Fibroblast of pulmonary artery (primary cell): ENCODE data around the gene MLEC.

Source experiments
- DNase-seq: peaks from one replicate; pipeline ENCODE4 v3.0.0-alpha.2; 2010; ENCODE audit warnings: low read depth
- H3K4me3 ChIP-seq: replicated peaks from 2 replicates; pipeline ENCODE4 v1.5.1; 2011; ENCODE audit warnings: low read depth, mild to moderate bottlenecking, control low read depth, low read length, moderate library complexity
- CTCF ChIP-seq: IDR thresholded peaks from 2 replicates; pipeline ENCODE4 v1.5.1; 2011; ENCODE audit warnings: mild to moderate bottlenecking, control low read depth, low read length, inconsistent platforms; ENCODE audit errors: missing control alignments

The MLEC gene

DNA sequence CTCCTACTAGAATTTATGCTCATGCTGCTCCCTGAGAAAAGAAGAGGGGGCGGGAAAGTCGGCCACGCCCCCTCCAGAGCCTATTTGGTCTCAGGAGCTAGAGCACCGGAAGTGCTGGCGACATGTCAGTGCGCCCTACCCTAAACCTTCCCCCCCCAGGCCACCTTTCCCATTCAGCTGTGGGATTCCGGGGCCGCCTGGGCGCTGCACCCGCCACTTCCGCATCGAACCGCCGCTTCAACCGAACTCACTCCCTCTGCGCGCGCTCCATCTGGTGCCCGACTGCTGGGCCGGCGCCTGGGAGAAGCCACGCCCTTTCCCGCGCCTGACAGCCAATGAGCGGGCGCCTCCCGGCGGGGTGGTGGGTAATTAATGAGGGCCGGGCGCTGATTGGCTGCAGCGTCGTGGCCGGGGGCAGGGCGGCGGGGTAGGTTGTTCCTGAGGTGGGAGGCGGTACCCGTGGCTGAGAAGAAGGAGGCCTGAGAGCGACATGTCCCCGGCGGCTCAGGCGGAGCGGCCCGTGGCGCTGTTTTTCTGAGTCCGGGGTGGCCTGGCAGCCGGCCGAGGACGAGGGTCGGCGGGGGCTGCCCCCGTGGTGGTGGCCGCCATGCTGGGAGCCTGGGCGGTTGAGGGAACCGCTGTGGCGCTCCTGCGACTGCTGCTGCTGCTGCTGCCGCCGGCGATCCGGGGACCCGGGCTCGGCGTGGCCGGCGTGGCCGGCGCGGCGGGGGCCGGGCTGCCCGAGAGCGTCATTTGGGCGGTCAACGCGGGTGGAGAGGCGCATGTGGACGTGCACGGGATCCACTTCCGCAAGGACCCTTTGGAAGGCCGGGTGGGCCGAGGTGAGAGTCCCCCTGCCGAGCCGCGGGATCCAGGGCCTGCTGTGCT lies at the start of gene MLEC:
Gene MLEC (plus strand): TSS at position 460 of the 888 bp plus-strand sequence. CDS start 148 bp downstream, at position 608.
- peak within 1 kb of the TSS; percentile 71 for H3K4me3 ChIP-seq
- peak; percentile 96 for DNase-seq
- no peak for TF ChIP-seq CTCF

DNA sequence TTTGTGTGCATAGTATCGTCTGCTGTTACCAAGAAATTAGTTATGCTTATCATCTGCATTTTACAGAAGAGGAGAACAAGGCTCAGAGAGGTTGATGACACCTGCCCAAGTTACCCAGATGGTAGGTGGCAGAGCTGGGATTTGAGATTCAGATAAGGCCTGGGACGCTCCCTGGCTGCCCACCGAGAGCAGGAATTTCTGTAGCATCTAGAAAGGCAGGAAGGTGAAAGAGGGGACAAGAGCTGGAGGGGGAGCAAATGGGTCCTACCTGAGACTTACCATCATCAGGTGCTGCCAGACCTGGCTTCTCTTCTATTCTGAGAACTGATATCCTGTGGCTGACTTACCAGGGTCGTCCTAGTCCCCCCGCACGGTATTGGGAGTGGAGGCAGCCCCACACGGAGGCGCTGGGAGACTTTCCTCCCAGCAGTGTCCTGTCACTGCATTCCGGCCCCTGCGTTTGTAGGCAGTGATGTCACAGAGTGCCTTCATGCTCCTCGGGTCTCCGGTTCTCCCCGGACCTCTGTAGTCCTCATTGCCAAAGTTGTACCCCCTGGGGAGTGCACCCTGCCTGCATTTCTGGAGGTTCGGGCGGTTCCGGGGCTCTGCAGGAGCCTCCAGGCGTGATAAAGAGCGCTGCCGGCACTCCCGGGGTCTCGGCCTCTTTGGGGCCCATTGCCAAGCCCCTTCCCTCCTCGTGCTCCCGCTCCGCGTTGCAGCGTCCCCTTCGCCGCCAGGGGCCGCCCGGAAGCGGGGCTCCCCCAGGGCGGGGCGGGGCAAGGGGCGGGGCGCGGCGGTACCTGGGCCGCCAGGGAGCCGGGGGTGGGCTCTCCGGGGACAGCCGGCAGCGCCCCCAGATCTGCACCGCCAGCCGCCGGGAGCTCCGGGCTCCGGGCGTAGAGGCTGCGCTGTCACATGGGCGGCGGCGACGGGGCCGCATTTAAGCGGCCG lies 46.9 kb upstream of the MLEC start, which contains the start of gene CABP1:
Gene CABP1 (plus strand): TSS at position 856 of the 951 bp plus-strand sequence. CDS start 60 bp downstream, at position 916.
- no peak for TF ChIP-seq CTCF
- no peak for DNase-seq
- H3K4me3 ChIP-seq, result no peak within 1 kb of the TSS

- no peak overlapping the region for H3K4me3 ChIP-seq
- DNase-seq, result peak; percentile 51
These were observed 45.8 kb upstream of the MLEC start for GRCh38 chr12:120640861-120641833.

DNA sequence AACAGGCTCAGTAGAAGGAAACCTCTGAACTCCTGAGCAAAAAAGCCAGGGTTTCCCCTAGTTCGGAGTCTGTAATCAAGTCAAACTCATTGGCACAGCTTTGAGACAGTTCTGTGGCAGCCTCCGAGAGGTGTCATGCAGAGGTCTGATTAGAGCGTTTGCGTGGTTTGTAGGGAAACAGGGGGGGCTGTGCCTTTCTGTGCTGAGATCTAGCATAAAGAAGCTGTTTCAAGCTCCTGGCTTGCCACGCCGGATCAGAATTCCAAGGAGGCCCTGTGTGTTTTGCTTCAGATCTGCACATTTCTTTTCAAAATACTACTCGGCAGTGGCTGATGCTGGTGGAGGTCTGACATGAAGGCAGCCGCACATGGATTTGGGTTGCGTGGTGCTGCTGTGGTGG lies 44.8 kb upstream of the MLEC start:
- TF ChIP-seq CTCF, result no peak
- no peak overlapping the region for H3K4me3 ChIP-seq
- DNase-seq, result no peak

More at GRCh38 chr12:120640861-120641833, 45.8 kb upstream of the MLEC start:
- no peak for TF ChIP-seq CTCF

DNA sequence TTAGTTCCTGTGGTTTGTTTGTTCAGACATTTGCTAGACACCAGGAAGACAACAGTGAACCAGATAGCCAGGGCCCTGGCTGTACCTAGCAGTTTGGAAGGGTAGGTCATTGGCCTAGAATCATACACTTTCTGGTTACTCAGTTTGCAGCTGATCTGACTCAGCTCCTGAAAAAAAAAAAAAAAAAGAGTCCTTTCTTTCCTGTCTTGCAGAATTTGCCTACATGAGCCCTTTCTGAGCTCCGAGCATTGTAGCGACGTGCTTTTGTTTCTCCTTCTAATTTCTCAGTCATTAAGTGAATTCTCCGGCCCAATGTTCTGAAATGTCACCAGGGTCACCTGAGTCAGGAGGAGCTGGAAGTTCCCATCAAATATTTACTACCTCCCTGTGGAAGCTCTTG lies 44.1 kb upstream of the MLEC start:
- DNase-seq, result no peak
- H3K4me3 ChIP-seq, result no peak overlapping the region
- TF ChIP-seq CTCF, result no peak

DNA sequence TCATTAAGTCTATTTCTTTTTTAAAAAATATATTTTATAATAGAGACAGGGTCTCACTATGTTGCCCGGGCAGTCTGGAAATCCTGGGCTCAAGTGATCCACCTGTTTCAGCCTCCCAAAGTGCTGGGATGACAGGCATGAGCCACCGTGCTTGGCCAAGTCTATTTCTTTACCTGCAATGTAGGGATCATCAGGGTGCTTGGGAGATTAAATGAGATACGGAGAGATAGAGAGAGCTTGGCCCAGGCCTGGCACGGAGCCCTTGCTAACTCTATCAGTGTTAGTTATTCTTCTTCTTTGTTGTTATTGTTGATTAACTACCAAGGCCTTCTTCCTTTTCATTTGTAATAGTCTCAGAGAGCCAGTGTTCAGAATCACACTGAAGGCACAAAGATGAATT lies 43.4 kb upstream of the MLEC start:
- no peak for DNase-seq
- TF ChIP-seq CTCF, result no peak
- no peak overlapping the region for H3K4me3 ChIP-seq
